SK-N-SH treated with all-trans-retinoic acid at 6 μM for 48 hours (cell line): ENCODE measurements around the gene PPP2R1B.

ENCODE experiments used
- CSDC2 ChIP-seq: fragments of 250-450 bp; sonication (Bioruptor Pico); IDR thresholded peaks from 2 replicates; pipeline ENCODE4 v1.5.0; 2020; ENCODE audit warnings: mild to moderate bottlenecking, moderate library complexity
- OSR1 ChIP-seq: fragments of 250-450 bp; sonication (Bioruptor Pico); IDR thresholded peaks from 2 replicates; pipeline ENCODE4 v1.8.0; 2022; ENCODE audit warnings: moderate library complexity, mild to moderate bottlenecking, inconsistent platforms
- PPARA ChIP-seq: fragments of 250-450 bp; sonication (Bioruptor Pico); IDR thresholded peaks from 2 replicates; pipeline ENCODE4 v1.5.0; 2020; ENCODE audit warnings: mild to moderate bottlenecking, borderline replicate concordance
- SNAI2 ChIP-seq: fragments of 250-450 bp; sonication (Bioruptor Pico); IDR thresholded peaks from 2 replicates; pipeline ENCODE4 v1.5.0; 2020; ENCODE audit warnings: mild to moderate bottlenecking, moderate library complexity
- ZFP3 ChIP-seq: fragments of 250-450 bp; sonication (Bioruptor Pico); IDR thresholded peaks from 2 replicates; pipeline ENCODE4 v1.5.0; 2020; ENCODE audit warnings: mild to moderate bottlenecking, moderate library complexity
- ZFP30 ChIP-seq: fragments of 450-650 bp; formaldehyde crosslinking; IDR thresholded peaks from 2 replicates; pipeline ENCODE4 v1.5.0; 2022; ENCODE audit warnings: mild to moderate bottlenecking, moderate library complexity
- TF ChIP-seq, protein P1 (sequence below): fragments of 250-450 bp; sonication (Bioruptor Pico); IDR thresholded peaks from 2 replicates; pipeline ENCODE4 v1.8.0; 2021; ENCODE audit warnings: low read depth, mild to moderate bottlenecking, moderate library complexity, borderline replicate concordance

DNA sequence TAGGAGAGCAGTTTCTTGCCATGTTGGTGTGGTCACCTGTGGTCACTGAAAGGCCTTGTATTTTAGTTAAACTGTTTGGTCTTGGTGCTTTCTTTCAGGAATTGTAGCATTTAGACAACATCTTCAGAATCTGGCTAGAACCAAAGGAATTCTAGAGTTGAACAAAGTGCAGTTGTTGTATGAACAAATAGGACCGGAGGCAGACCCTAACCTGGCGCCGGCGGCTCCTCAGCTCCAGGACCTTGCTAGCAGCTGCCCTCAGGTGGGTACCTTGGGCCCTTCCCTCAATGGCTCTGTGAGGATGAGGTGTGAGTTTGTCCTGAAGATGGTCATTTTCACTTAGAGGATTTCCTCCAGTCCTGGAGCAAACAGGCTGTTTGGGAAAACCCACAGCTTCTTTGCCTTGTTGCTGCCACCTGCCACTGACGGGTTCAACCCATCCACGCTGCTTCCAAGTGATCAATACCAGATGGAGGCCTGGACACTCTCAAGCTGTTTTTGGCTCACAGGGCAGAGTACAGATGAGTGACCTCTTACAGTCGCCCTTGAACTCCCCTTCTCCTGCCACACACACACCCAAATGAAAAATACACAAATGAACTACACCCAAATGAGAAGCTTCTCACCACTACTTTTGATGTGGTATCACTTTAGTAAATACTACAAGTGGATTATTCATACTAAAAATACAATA lies 45.2 kb downstream of the PPP2R1B start:
- TF ChIP-seq ZFP3 (CRISPR knock-in tag) (no peak), PPARA (CRISPR knock-in tag) (no peak), ZFP30 (CRISPR knock-in tag) (no peak), OSR1 (no peak), CSDC2 (CRISPR knock-in tag) (no peak), SNAI2 (CRISPR knock-in tag) (no peak)
- TF ChIP-seq, protein P1, sequence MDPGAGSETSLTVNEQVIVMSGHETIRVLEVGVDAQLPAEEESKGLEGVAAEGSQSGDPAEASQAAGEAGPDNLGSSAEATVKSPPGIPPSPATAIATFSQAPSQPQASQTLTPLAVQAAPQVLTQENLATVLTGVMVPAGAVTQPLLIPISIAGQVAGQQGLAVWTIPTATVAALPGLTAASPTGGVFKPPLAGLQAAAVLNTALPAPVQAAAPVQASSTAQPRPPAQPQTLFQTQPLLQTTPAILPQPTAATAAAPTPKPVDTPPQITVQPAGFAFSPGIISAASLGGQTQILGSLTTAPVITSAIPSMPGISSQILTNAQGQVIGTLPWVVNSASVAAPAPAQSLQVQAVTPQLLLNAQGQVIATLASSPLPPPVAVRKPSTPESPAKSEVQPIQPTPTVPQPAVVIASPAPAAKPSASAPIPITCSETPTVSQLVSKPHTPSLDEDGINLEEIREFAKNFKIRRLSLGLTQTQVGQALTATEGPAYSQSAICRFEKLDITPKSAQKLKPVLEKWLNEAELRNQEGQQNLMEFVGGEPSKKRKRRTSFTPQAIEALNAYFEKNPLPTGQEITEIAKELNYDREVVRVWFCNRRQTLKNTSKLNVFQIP (CRISPR knock-in tag) = no peak
